Measurements from ENCODE around the gene CMTM2.

- TF ChIP-seq EP300 (IDR thresholded peaks at IDR 0.05; ENCODE audit: low read length) (no peak), MXI1 (IDR thresholded peaks at IDR 0.05; ENCODE audit: low read depth, low read length) (no peak), SP2 (IDR thresholded peaks at IDR 0.05; ENCODE audit: extremely low read depth, low read depth, low read length, poor library complexity, severe bottlenecking) (no peak)
These were observed 42.7 kb upstream of the CMTM2 start for GRCh38 chr16:66536525-66536924.

Measured in K562 (cell line).